ENCODE measurements around the gene TIMM17B. TPM values are rescaled to one million over a fixed set of nuclear protein-coding genes. Genes with fewer than 3 reads are reported as not detected.
"Not testable (repeated sequence)": the region's sequence is repeated elsewhere in the genome, so short reads cannot be mapped to it uniquely, and the experiment has no call there.

Gene TIMM17B
- total RNA-seq, 1 donor from 2014 or later = 22.1 TPM

DNA sequence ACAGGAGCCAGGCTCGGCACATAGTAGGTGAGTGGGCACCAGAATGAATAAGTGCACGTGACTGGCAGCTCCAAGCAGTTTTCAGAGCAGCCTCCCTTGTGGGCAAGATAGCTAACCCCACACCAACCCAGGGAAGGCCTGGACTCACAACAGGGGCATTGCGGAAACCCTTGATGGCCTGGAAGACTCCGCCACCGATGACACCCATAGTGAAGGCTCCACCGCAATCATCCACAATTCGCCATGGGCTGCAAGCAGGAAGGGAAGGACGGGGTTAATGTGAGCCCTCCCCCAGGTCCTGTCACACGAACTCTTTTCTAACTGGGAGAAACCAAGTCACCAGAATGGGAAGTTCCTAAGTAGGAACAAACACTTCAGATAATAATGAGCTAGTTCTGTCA is 957 bp downstream of the TIMM17B start:
- DNase-seq (ENCODE audit: low spot score) = no peak

DNA sequence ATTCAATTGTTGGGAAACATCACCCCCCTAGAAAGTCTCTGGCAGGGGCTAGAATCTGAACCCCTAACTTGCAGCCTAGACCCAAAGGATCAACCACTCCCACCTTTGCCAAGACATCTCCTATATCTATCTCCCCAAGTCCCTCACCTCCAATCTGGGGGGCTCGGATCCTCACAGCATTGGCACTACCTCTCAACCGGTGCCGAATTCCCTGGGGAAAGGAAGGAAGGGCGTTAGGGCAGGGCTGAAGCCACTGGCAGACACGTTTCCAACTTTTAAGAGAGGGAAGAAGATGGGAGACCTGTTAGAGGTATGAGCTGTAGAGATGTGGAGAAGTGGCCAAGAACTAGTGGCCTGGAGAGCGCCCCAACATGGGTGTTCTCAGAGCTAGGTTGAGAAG is 2.7 kb downstream of the TIMM17B start:
- peak; percentile 53 for DNase-seq (ENCODE audit: low spot score)

DNA sequence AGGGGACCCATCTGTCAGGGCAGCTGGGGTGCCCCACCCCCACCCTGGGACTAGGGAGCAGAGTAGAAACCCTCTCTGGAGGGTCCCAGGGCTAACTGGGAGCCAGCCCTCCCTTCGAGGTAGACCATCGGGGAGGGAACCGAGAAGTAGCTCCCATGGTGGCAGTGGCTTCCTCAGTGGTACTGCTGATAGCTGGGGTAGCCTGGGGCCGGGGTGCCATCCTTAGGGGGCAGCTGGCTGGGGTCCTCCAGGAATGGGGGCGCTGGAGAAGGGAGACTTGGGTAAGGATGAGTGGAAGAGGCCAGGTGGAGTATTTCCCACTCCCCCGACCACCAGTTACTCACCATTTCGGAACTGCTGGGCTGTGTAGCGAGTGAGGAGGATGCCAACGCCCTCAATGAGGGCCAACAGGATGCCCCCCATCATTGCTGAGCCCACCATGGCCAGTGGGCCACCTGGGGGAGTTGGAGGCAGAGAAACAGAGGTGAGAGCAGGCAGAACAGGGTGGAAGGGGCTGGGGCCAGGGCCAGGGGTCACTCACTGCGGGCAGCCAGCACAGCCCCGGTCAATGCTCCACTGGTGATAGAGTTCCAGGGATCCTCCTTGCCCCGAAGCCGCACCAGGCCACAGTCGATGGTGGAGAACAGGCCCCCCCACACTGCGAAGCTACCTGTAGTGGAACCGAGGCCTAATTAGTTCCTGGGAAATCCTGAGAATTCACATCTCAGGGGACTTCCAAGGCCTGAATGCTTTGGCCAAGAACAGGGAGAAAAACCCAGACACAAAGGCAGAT is 3.8 kb downstream of the TIMM17B start:
- peak; percentile 67 for DNase-seq (ENCODE audit: low spot score)

DNA sequence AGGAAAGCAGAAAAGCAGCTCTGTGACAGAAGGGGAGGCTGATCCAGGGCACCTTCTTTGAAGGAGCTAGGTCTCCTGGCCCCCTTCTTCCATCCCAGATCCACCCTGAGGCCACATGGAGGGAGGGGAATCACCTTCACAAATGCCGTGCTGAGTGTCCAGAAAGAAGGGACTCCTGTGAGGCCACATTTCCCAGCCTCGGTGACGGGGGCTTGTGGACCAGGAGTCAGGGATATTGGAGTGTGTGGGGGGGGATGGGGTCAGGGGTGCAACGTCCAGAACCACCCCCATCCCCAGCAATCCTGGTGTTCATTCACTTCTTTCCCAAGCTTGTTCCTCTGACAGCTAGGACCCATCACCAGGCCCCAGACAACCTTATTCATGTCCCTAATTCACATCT is 4.7 kb downstream of the TIMM17B start:
- DNase-seq (ENCODE audit: low spot score) = no peak

DNA sequence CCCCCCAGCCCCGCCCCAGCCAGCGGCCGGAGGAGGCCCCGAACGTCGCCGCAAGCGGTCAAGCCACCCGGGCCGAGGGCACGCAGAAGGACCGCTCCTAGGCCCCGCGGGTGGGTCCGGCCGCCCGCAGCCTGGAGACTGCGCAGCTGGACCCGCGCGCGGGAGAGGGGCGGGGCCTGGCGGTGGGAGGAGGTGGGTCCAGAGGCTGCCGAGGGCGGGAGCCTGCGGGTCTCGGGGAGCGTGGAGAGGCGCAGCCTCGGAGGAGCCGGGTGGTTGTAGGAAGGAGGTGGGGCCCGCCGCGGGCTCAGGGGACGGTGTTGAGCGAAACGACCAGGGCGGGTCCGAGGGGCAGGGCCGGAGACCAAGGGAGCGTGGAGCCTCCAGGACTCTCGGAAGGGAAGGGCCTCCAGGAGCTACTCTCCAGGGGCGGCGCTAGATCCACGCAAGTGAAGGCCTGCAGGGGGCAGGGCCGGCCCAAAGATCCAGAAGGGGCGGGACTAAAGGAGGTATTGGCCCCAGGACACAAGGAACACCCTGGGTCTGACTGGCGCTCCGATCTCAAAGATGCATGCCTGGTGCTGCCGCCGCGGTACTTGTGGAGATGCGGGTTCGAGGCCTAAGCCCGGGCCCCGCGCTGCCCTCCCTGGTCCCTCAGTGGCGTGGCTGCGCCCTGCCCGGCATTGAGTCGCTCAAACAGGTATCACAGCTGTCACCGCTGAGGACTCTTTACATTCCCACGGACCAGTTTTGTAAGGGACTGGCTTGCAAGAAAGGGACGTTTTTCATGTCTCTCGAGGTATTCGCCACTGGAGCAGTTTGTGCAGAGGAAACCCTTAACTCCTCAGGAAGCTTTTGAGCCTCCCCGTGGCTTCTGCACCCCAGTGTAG is 5.9 kb downstream of the TIMM17B start:
- peak; percentile 94 for DNase-seq (ENCODE audit: low spot score)

DNA sequence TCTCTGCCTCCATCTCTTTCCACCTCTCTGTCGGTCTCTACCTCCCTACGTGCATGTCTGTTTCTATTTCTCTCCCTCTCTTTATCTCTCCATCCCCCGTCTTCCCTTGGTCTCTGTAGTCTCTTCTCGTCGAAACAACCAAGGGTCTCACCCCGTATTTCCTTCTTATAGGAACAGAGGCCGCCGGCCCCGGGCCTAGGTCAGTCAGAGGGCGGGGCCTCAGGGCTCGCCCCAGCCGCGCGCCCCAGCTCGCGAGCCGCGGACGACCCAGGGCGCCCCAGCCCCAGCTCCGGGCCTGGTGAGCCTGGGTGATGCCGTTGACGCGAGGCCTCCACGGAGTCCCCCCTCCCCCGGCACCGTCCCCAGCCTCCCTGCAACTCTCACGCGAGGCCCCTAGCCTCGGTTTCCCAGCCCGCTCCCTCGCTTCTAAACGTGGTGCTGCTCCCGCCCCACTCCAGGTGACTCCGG is 6.6 kb downstream of the TIMM17B start:
- DNase-seq (ENCODE audit: low spot score) = no peak

DNA sequence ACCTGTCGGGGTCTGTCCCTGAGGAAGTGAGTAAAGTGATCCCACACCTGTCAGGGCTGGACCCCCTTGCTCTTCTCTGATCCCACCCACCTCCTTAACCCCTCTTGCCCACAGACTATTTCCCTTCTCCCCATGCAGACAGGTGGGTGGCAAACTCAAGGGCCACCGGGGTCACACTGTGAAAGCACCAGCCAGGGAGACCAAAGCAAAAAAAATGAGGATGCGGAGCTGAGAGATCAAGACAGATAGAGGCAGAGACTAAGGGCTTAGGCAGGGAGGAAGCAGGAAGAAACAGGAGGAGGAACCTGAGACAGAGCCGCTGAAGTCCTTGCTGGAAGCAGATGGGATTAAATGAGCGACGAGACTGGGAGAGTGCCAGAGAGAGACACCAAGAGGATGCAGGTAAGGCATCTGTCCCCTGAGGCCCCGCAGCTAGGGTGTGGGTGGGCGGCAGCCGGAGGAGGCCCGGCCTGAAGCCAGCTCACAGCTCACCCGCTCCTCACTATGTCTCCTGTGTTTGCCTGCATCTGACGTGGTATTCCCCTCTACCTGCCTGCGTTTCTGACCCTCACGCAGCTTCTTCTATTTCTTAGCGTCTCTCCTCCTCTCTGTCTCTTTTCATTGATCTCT is 7.2 kb downstream of the TIMM17B start:
- peak; percentile 18 for DNase-seq (ENCODE audit: low spot score)

DNA sequence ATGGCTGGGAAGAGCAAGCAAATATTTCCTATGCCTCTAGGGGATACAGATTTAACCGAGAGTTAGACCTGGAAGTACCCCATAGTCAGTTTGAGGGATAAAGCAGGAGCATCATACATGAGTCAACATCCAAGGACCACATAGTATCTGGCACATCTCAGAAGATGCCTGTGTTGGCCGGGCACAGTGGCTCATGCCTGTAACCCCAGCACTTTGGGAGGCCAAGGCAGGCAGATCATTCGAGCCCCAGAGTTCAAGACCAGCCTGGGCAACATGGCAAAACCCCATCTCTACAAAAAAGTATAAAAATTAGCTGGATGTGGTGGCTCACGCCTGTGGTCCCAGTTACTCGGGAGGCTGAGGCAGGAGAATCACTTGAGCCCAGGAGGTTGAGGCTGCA is 11.0 kb downstream of the TIMM17B start:
- DNase-seq (ENCODE audit: low spot score) = peak; percentile 64

DNA sequence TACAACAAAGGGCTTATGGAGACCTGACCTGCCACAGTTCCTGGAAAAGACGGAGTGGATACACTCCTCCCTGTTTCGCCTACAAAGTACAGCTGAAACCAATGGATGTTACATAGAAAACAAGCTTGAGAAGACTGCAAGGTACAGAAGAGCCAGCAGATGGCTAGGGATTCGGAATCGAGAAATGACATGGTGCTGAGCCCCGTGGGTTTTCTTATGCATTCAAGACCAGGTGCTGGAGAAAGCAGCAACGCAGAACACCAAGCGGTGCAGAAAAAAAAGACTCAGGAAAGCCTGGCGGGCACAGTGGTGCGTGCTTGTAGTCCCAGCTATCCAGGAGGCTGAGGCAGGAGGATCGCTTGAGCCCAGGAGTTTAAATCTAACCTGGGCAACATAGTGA is 13.8 kb downstream of the TIMM17B start:
- peak; percentile 45 for DNase-seq (ENCODE audit: low spot score)

DNA sequence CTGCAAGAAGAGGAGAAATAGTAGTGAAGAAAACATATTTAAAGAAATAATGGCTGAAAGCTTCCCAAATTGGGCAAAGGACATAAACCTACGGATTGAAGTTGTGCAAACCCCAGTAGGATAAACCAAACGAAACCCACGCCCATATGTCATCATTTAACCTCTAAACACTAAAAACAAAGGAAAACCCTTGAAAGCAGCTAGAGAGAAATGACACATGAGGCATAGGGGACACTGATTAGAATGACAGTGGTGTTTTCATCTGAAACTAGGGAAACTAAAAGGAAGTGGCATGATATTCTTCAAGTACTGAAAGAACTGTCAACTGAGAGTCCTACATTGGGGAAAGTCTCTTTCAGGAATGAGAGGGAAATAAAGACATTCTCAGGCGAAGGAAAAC is 20.6 kb downstream of the TIMM17B start:
- DNase-seq (ENCODE audit: low spot score) = not testable (repeated sequence)

DNA sequence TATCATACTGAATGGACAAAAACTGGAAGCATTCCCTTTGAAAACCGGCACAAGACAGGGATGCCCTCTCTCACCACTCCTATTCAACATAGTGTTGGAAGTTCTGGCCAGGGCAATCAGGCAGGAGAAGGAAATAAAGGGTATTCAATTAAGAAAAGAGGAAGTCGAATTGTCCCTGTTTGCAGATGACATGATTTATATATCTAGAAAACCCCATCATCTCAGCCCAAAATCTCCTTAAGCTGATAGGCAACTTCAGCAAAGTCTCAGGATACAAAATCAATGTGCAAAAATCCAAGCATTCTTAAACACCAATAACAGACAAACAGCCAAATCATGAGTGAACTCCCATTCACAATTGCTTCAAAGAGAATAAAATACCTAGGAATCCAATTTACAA is 25.6 kb downstream of the TIMM17B start:
- DNase-seq (ENCODE audit: low spot score) = not testable (repeated sequence)

DNA sequence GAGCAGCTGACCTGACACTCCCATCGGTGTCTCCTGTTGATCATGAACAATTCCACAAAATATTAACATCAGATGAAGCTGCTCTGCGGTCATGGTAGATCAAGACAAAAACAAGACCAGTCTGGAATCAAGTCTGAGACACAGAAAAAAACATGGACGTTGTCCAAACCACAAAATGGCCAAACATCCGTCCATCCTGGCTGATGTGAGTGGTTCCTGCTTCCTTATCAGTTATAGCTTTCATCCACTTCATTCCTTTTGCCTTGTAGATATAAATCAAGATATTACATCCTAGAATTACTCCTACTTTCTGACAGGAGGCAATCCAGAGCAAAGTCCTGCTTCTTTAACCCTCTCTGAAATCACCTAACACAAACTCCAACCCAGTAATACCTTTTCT is 33.4 kb downstream of the TIMM17B start:
- DNase-seq (ENCODE audit: low spot score) = no peak

DNA sequence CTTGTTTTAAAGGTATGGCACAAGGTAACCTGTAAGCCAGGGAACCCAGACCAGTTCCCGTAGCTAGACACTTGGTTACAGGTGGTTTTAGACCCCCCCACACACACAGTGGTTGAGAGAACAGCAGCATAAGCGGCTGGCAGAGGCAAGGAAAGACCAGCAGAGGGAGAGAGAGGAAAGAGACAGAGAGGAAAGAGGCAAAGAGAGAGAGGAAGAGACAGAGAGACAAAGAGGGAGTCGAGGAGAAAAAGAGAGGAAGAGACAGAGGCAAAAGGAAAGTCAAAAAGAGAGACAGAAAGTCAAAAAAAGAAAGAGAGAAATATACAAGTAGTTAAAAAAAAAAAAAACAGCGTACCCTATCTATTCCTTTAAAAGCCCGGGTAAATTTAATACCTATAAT is 42.7 kb downstream of the TIMM17B start:
- DNase-seq (ENCODE audit: low spot score) = no peak

DNA sequence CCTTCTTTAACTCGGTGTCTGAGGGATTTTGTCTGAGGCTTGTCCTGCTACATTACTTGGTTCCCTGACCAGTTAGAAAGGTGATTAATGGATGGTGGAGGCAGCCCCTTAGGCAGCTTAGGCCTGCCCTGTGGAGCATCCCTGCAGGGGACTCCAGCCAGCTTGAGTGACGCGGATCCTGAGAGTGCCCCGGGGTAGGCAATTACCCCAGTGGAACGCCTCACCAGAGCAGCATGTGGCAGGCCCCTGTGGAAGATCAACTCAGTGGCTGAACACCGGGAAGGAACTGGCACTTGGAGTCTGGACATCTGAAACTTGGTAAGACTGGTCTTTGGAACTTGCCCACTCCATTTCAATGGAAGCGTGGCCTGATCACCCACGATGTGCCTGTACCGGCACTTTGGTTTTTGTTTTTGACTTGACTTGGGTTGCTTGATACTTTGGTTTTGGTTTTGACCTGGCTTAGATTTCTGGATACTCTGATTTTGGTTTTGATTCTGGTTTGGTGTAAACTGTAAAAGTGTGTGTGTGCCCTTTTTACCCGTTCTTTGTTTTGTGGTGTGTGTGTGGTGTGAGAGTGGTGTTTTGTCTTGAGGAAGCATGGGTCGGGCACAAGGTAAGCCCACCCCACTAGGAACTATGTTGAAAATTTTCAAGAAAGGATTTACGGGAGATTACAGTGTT is 43.3 kb downstream of the TIMM17B start:
- not testable (repeated sequence) for DNase-seq (ENCODE audit: low spot score)

DNA sequence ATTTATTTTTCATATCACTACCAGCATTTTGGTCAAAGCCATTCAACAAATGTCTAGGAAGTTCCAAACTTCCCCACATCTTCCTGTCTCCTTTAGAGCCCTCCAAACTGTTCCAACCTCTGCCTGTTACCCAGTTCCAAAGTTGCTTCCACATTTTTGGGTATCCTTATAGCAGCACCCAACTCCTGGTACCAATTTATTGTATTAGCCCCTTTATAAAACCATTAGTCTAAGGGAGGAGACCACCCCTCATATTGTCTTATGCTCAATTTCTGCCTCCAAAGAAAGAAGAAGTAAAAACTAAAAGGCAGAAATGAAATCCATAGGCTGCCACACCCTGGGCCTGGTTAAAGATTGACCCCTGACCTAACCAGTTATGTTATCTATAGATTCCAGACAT is 44.1 kb downstream of the TIMM17B start:
- DNase-seq (ENCODE audit: low spot score) = not testable (repeated sequence)

DNA sequence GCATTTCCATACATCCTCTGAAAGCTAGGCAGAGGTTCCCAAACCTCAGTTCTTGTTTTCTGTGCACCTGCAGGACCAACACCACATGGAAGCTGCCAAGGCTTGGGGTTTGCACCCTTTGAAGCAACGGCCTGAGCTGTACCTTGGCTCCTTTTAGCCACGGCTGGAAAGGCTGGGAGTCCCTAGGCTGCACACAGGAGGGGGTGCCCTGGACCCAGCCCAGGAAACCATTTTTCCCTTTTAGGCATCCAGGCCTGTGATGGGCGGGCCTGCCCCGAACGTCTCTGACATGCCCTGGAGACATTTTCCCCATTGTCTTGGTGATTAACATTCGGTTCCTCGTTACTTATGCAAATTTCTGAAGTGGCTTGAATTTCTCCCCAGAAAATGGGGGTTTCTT is 44.7 kb downstream of the TIMM17B start:
- no peak for DNase-seq (ENCODE audit: low spot score)

DNA sequence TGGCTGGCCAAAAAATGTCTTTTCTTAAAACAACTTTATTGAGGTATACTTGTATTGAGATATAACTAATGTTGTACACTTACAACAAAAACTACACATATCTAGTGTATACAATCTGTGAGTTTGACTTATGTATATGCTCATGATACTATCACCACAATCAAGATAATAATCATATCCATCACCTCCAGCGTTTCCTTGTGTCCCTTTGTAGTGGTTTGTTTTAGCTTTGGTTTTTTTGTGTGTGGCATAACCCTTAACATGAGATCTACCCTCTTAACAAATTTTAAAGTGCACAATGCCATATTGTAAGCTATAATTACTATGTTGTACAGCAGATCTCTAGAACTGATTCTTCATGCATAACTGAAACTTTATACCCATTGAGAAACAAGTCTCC is 48.7 kb downstream of the TIMM17B start:
- DNase-seq (ENCODE audit: low spot score) = no peak
